Common myeloid progenitor, CD34-positive (primary cell): ENCODE results near the gene PLXNA4.
A peak's percentile ranks its signal among the peaks of the same experiment; 100 is the strongest.

Source experiments
- CTCF ChIA-PET: fragments of 350-600 bp; sonication (Branson Sonifier 250); formaldehyde crosslinking; loops from one replicate; lab custom pipeline; 2021; ENCODE audit warnings: antibody characterized with exemption; lab: Charles Lee
- POLR2A ChIA-PET: fragments of 350-600 bp; sonication (Branson Sonifier 250); formaldehyde crosslinking; loops from one replicate; lab custom pipeline; 2021; ENCODE audit warnings: antibody characterized with exemption; lab: Charles Lee
- DNase-seq, 3 donors: peaks; one replicate each; pipeline versions ENCODE4 v3.0.0 to v3.0.0-alpha.2; 2013
- H3K27ac ChIP-seq, 2 experiments: 1 replicate in 1 of 2; 2 replicates in 1 of 2; pipeline ENCODE4 v1.7.0; 2013; ENCODE audit warnings: inconsistent platforms in 2 of 2, low read length in 2 of 2, mild to moderate bottlenecking in 2 of 2, low read depth in 1 of 2, moderate library complexity in 1 of 2; ENCODE audit not compliant: severe bottlenecking in 2 of 2, insufficient read depth in 1 of 2, poor library complexity in 1 of 2
- H3K27me3 ChIP-seq, 5 experiments: replicated peaks in 2 of 5; 1 replicate in 3 of 5; 2 replicates in 2 of 5; pipeline versions ENCODE4 v1.6.1 to v1.7.0; 2013; ENCODE audit warnings: low read length in 4 of 5, mild to moderate bottlenecking in 2 of 5, moderate library complexity in 2 of 5, inconsistent platforms in 1 of 5; ENCODE audit not compliant: insufficient read depth in 5 of 5, control insufficient read depth in 4 of 5
- H3K36me3 ChIP-seq, 4 experiments: 1 replicate in 2 of 4; 2 replicates in 2 of 4; pipeline versions ENCODE4 v1.6.1 to v1.7.0; 2013; ENCODE audit warnings: low read length in 3 of 4, control low read depth in 1 of 4, mild to moderate bottlenecking in 1 of 4; ENCODE audit not compliant: control insufficient read depth in 4 of 4, insufficient read depth in 4 of 4
- H3K4me1 ChIP-seq, 4 experiments: 1 replicate in 3 of 4; 2 replicates in 1 of 4; pipeline versions ENCODE4 v1.6.1 to v1.7.1; 2013; ENCODE audit warnings: low read length in 3 of 4, mild to moderate bottlenecking in 3 of 4, control low read depth in 1 of 4, inconsistent platforms in 1 of 4, moderate library complexity in 1 of 4; ENCODE audit not compliant: control insufficient read depth in 4 of 4, insufficient read depth in 4 of 4; ENCODE audit errors: control extremely low read depth in 1 of 4
- H3K4me3 ChIP-seq, 7 experiments: 1 replicate in 4 of 7; 2 replicates in 3 of 7; pipeline versions ENCODE4 v1.5.1 to v1.7.0; 2013; ENCODE audit warnings: mild to moderate bottlenecking in 7 of 7, low read length in 6 of 7, moderate library complexity in 6 of 7, inconsistent platforms in 2 of 7, low read depth in 2 of 7, control low read depth in 1 of 7; ENCODE audit not compliant: insufficient read depth in 4 of 7, control insufficient read depth in 1 of 7; ENCODE audit errors: extremely low read depth in 1 of 7
- H3K9me3 ChIP-seq, 5 experiments: 1 replicate in 4 of 5; 2 replicates in 1 of 5; pipeline versions ENCODE4 v1.6.1 to v1.7.1; 2013; ENCODE audit warnings: low read length in 4 of 5, mild to moderate bottlenecking in 2 of 5, inconsistent platforms in 1 of 5, low read depth in 1 of 5, moderate library complexity in 1 of 5; ENCODE audit not compliant: control insufficient read depth in 4 of 5, insufficient read depth in 2 of 5; ENCODE audit errors: control extremely low read depth in 1 of 5
- WGBS: methylation state at CpG from one replicate; pipeline ENCODE4 v1.1.5; 2013; ENCODE audit not compliant: insufficient coverage; 5-methylcytosine and 5-hydroxymethylcytosine counted together

The PLXNA4 gene

DNA sequence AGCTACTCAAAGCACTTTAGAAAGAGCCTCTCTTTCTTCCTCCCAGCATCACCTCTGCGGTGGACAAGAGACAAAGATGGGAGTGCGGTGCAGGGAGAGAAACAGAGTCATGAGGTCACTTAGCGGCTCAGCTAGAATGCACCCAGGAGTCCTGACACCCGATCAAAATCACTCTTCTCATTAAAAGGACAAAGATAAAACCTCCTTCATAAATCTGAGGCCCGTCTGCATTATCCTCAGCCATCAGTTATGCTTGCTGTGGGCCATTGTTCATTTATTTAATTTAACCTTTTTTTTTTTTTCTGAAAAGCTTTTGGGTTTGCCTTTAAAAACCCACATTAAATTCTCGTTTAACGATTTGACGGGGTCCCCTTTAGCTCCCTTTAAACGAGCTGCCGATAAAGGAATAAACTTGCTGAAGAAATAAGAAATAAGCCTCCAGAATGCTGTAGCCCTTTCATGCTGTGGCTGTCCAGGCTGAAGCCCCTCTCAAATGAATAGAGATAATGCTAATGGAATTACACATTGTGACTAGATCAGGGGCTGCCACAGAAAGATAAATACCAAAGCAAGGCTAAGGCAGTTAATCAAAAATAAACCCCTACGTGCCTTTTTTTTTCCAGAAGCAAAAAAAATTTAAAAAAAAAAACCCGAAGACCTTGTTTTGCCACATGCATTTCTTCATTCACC is 16.1 kb upstream of the PLXNA4 start:
- Histone ChIP-seq H3K27me3 (peaks cover 0 to 2% (median 0%) of the 10 kb centered on the region in 5 experiments), H3K4me3 (no peak overlapping the region), H3K27ac (no peak overlapping the region), H3K36me3 (no peaks in the 10 kb centered on the region), H3K4me1 (no peaks in the 10 kb centered on the region), H3K9me3 (no peaks in the 10 kb centered on the region)
- WGBS: 93% methylated on average over 3 of the region's 12 CpGs
- DNase-seq: no peak
- ChIA-PET POLR2A (no interaction called here), CTCF (interaction anchor here (1.1 to 1.3 kb wide), 2 partner anchors 12 to 61 kb away, joined by 4 to 5 read pairs; no protein-coding TSS in a partner anchor)

GRCh38 chr7:132590162-132590561 is 13.9 kb upstream of the PLXNA4 start:
- H3K4me3 ChIP-seq: no peak overlapping the region
- H3K27me3 ChIP-seq: peaks cover 0 to 3% (median 0%) of the 10 kb centered on the region in 5 experiments
- ChIA-PET POLR2A (no interaction called here), CTCF (interaction anchor here (1.1 to 1.2 kb wide), 2 partner anchors 9 to 42 kb away, joined by 3 to 5 read pairs; no protein-coding TSS in a partner anchor)
- H3K27ac ChIP-seq: no peak overlapping the region
- WGBS: 85% methylated on average over 4 of the region's 4 CpGs
- H3K36me3 ChIP-seq: no peaks in the 10 kb centered on the region
- H3K4me1 ChIP-seq: no peaks in the 10 kb centered on the region
- no peaks in the 10 kb centered on the region for H3K9me3 ChIP-seq
- DNase-seq: no peak

DNA sequence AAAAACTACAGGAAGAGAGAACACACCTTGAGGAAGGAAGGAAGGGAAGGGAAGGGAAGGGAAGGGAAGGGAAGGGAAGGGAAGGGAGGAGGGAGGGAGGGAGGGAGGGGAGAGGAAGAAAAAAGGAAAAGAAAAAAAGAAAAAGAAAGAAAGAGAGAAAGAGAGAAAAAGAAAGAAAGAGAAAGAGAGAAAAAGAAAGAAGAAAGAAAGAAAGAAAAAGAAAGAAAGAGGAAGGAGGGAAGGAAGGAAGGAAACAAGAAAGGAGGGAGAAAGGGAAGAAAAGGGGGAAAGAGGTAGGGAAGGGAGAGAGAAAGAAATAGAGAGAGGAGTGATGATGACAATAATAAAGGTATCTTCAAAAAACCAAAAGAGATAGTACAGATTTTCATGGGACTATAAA is 12.3 kb upstream of the PLXNA4 start:
- CTCF ChIA-PET: interaction anchor here (1.3 kb wide), 1 partner anchor 8 kb away, joined by 7 read pairs; no protein-coding TSS in a partner anchor

GRCh38 chr7:132584796-132585494 is 8.7 kb upstream of the PLXNA4 start:
- ChIA-PET CTCF (no interaction called here), POLR2A (no interaction called here)
- WGBS: 86% methylated on average over 7 of the region's 7 CpGs
- Histone ChIP-seq H3K9me3 (no peaks in the 10 kb centered on the region), H3K4me3 (no peak overlapping the region), H3K27me3 (peaks cover 0 to 4% (median 0%) of the 10 kb centered on the region in 5 experiments), H3K27ac (no peak overlapping the region), H3K4me1 (peaks cover 0 to 6% (median 0%) of the 10 kb centered on the region in 4 experiments), H3K36me3 (no peaks in the 10 kb centered on the region)
- DNase-seq: no peak

More for the DNA sequence above, 12.3 kb upstream of the PLXNA4 start:
- Histone ChIP-seq H3K36me3 (no peaks in the 10 kb centered on the region), H3K9me3 (no peaks in the 10 kb centered on the region), H3K27ac (no peak overlapping the region), H3K27me3 (peaks cover 0 to 4% (median 0%) of the 10 kb centered on the region in 5 experiments), H3K4me1 (no peaks in the 10 kb centered on the region), H3K4me3 (no peak overlapping the region)
- POLR2A ChIA-PET: no interaction called here
- no peak for DNase-seq

DNA sequence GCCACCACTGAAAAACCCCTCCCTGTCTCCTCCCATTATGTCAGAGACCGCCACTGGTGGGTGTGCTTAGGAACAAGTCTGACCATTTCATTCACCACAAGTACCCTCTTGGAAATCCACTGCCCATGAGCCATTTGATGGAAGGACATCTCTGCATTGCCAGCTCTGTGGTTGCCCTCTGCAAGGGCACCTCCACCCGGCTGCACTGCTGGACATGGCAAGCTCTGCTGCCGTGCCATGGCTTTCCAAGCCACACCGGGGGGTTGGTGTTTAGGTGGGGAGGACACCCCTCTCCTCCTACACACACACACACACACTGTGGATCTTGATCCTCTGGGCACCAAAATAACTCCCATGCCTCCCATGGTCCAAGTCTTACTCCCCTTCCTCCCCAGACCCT is 5.2 kb upstream of the PLXNA4 start:
- Histone ChIP-seq H3K4me3 (no peak overlapping the region), H3K4me1 (peaks cover 0 to 10% (median 9%) of the 10 kb centered on the region in 4 experiments), H3K36me3 (no peaks in the 10 kb centered on the region), H3K27ac (no peak overlapping the region), H3K9me3 (no peaks in the 10 kb centered on the region), H3K27me3 (peaks cover 0 to 24% (median 15%) of the 10 kb centered on the region in 5 experiments)
- WGBS: 100% methylated on average over 1 of the region's 4 CpGs
- DNase-seq: no peak
- ChIA-PET CTCF (interaction anchor here (0.9 to 5.6 kb wide), 11 partner anchors 9 to 271 kb away, joined by 3 to 43 read pairs (median 4); no protein-coding TSS in a partner anchor), POLR2A (no interaction called here)

DNA sequence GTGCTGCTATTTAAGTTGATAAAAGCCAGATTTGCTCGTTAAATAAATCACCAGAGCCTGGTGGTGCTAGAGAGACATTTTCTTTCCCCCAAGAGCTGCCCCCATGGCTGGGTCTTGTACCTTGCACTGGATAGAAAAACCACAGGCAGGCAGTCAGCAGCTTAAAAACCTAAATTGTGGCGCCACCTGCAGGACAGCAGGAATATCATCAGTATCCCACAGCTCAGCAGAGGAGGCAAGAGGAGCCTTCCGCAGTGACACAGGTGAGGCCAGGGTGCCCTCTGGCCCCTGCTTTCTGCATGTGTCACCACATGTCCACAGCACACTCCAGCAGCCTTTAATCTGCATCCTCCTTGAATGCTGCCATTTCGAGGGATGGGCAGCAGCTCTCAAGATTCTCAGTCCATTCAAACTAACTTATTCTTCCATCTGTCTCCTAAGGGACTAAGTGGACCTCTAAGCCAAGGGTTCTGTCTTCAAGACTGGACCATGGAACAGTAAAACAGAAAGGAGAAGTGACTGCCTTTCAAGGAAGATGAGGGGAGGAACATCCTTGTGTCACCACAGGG is 4.5 kb upstream of the PLXNA4 start:
- Histone ChIP-seq H3K27ac (no peak overlapping the region), H3K36me3 (no peaks in the 10 kb centered on the region), H3K4me1 (peaks cover 0 to 16% (median 15%) of the 10 kb centered on the region in 4 experiments), H3K9me3 (no peaks in the 10 kb centered on the region), H3K4me3 (no peak overlapping the region), H3K27me3 (peaks cover 0 to 30% (median 15%) of the 10 kb centered on the region in 5 experiments)
- 4% methylated on average over 3 of the region's 4 CpGs for WGBS
- DNase-seq: peak; percentile 87 to 92 (median 91)
- POLR2A ChIA-PET: interaction anchor here (0.5 kb wide), 1 partner anchor 80 kb away, joined by 3 read pairs; no protein-coding TSS in a partner anchor
- CTCF ChIA-PET: interaction anchor here (0.7 to 5.6 kb wide), 25 partner anchors 8 to 856 kb away, joined by 3 to 43 read pairs (median 4); no protein-coding TSS in a partner anchor
